ENCODE results near the gene LUC7L3. TPM values are rescaled to one million over a fixed set of nuclear protein-coding genes. Genes with fewer than 3 reads are reported as not detected.

The LUC7L3 gene
- total RNA-seq, 1 experiment from 2014 or later: 155 TPM

- BruUV-seq (replicated peaks): no TSS peak
- peaks cover 3% of the 10 kb centered on the region for H3K36me3 Mint-ChIP-seq (ENCODE audit: insufficient read depth, unreplicated experiment)
These were observed 42.8 kb downstream of the LUC7L3 start for GRCh38 chr17:50762177-50762576.

GRCh38 chr17:50763716-50764475, 44.5 kb downstream of the LUC7L3 start:
- no peak for DNase-seq
- no TSS peak for BruUV-seq (replicated peaks)
- Mint-ChIP-seq H3K27ac (ENCODE audit: unreplicated experiment) (no peak overlapping the region), H3K27me3 (ENCODE audit: unreplicated experiment) (no peaks in the 10 kb centered on the region), H3K4me1 (ENCODE audit: low read depth, unreplicated experiment) (peaks cover 47% of the 10 kb centered on the region), H3K36me3 (ENCODE audit: insufficient read depth, unreplicated experiment) (no peaks in the 10 kb centered on the region), H3K4me3 (ENCODE audit: low read depth, unreplicated experiment) (no peak overlapping the region), H3K9me3 (ENCODE audit: low read depth, unreplicated experiment) (no peaks in the 10 kb centered on the region)
- CTCF ChIA-PET: interaction anchor here (0.7 to 2.0 kb wide), 3 partner anchors 19 to 71 kb away, joined by 3 to 7 read pairs (median 5); partner anchors contain the start of gene LUC7L3
- intact Hi-C loops (cut with micrococcal nuclease; ENCODE audit: unreplicated experiment): no loop called here
- TF ChIP-seq CTCF (IDR thresholded peaks at IDR 0.05; ENCODE audit: unreplicated experiment): no peak

More at GRCh38 chr17:50762177-50762576, 42.8 kb downstream of the LUC7L3 start:
- intact Hi-C loops (cut with micrococcal nuclease; ENCODE audit: unreplicated experiment): no loop called here
- no peaks in the 10 kb centered on the region for H3K9me3 Mint-ChIP-seq (ENCODE audit: low read depth, unreplicated experiment)
- H3K27ac Mint-ChIP-seq (ENCODE audit: unreplicated experiment): no peak overlapping the region
- H3K27me3 Mint-ChIP-seq (ENCODE audit: unreplicated experiment): no peaks in the 10 kb centered on the region
- peaks cover 41% of the 10 kb centered on the region for H3K4me1 Mint-ChIP-seq (ENCODE audit: low read depth, unreplicated experiment)
- CTCF ChIA-PET: interaction anchor here (0.7 to 2.0 kb wide), 3 partner anchors 13 to 43 kb away, joined by 3 to 5 read pairs (median 4); partner anchors contain the start of gene LUC7L3
- no peak for TF ChIP-seq CTCF (IDR thresholded peaks at IDR 0.05; ENCODE audit: unreplicated experiment)
- DNase-seq: no peak
- no peak overlapping the region for H3K4me3 Mint-ChIP-seq (ENCODE audit: low read depth, unreplicated experiment)

- no peaks in the 10 kb centered on the region for H3K36me3 Mint-ChIP-seq (ENCODE audit: insufficient read depth, unreplicated experiment)
- H3K27ac Mint-ChIP-seq (ENCODE audit: unreplicated experiment): no peak overlapping the region
- H3K27me3 Mint-ChIP-seq (ENCODE audit: unreplicated experiment): no peaks in the 10 kb centered on the region
- H3K9me3 Mint-ChIP-seq (ENCODE audit: low read depth, unreplicated experiment): no peaks in the 10 kb centered on the region
- TF ChIP-seq CTCF (IDR thresholded peaks at IDR 0.05; ENCODE audit: unreplicated experiment): no peak
- intact Hi-C loops (cut with micrococcal nuclease; ENCODE audit: unreplicated experiment): no loop called here
- DNase-seq: no peak
- no peak overlapping the region for H3K4me3 Mint-ChIP-seq (ENCODE audit: low read depth, unreplicated experiment)
- peaks cover 48% of the 10 kb centered on the region for H3K4me1 Mint-ChIP-seq (ENCODE audit: low read depth, unreplicated experiment)
- CTCF ChIA-PET: interaction anchor here (0.7 kb wide), 1 partner anchor 70 kb away, joined by 3 read pairs; no protein-coding TSS in a partner anchor
- no TSS peak for BruUV-seq (replicated peaks)
These were observed 45.3 kb downstream of the LUC7L3 start for GRCh38 chr17:50764734-50765149.

- H3K4me3 Mint-ChIP-seq (ENCODE audit: low read depth, unreplicated experiment): no peak overlapping the region
These were observed 46.2 kb downstream of the LUC7L3 start for GRCh38 chr17:50765454-50766221.

More at GRCh38 chr17:50765454-50766221, 46.2 kb downstream of the LUC7L3 start:
- Mint-ChIP-seq H3K27me3 (ENCODE audit: unreplicated experiment) (no peaks in the 10 kb centered on the region), H3K9me3 (ENCODE audit: low read depth, unreplicated experiment) (no peaks in the 10 kb centered on the region), H3K27ac (ENCODE audit: unreplicated experiment) (no peak overlapping the region), H3K4me1 (ENCODE audit: low read depth, unreplicated experiment) (peaks cover 48% of the 10 kb centered on the region), H3K36me3 (ENCODE audit: insufficient read depth, unreplicated experiment) (no peaks in the 10 kb centered on the region)
- CTCF ChIA-PET: interaction anchor here (0.5 kb wide), 1 partner anchor 30 kb away, joined by 3 read pairs; no protein-coding TSS in a partner anchor
- no peak for TF ChIP-seq CTCF (IDR thresholded peaks at IDR 0.05; ENCODE audit: unreplicated experiment)
- intact Hi-C loops (cut with micrococcal nuclease; ENCODE audit: unreplicated experiment): no loop called here
- DNase-seq: no peak
- BruUV-seq (replicated peaks): no TSS peak

Data from Calu3 (cell line).